Measurements from ENCODE around the gene OOSP4A.

Gene OOSP4A

GRCh38 chr11:59990421-59990820 lies 26.6 kb downstream of the OOSP4A start (continued):
- no peak for TF ChIP-seq ZNF280D (tag by site-specific recombination; IDR thresholded peaks at IDR 0.05)
- no peak for TF ChIP-seq ZNF596 (tag by site-specific recombination; IDR thresholded peaks at IDR 0.05)
- no peak for TF ChIP-seq ZNF449 (tag by site-specific recombination; IDR thresholded peaks at IDR 0.05)
- TF ChIP-seq ZNF155 (tag by site-specific recombination; IDR thresholded peaks at IDR 0.05) = no peak
- TF ChIP-seq IKZF3 (tag by site-specific recombination; IDR thresholded peaks at IDR 0.05) = no peak
- TF ChIP-seq OVOL3 (tag by site-specific recombination; IDR thresholded peaks at IDR 0.05) = no peak
- no peak for TF ChIP-seq ZXDB (tag by site-specific recombination; IDR thresholded peaks at IDR 0.05)

- H3K27ac ChIP-seq (ENCODE audit: extremely low read depth, low read depth, low read length) = no peak overlapping the region
- ChIA-PET CTCF (no interaction called here), POLR2A (no interaction called here)
- no peaks in the 10 kb centered on the region for H3K9me3 ChIP-seq (ENCODE audit: control insufficient read depth, insufficient read depth, low read depth, low read length)
- no peaks in the 10 kb centered on the region for H3K4me1 ChIP-seq (ENCODE audit: control insufficient read depth, insufficient read depth, low read length)
- no peak overlapping the region for H3K4me3 ChIP-seq (ENCODE audit: low read depth, low read length)
- TF ChIP-seq ZBTB21 (tag by site-specific recombination; IDR thresholded peaks at IDR 0.05) = no peak
- TF ChIP-seq ZNF830 (tag by site-specific recombination; IDR thresholded peaks at IDR 0.05; ENCODE audit: low read depth) = no peak
- no peak for TF ChIP-seq TCF7L2 (IDR thresholded peaks at IDR 0.05; ENCODE audit: borderline replicate concordance, low read depth, low read length)
- TF ChIP-seq ZNF140 (tag by site-specific recombination; IDR thresholded peaks at IDR 0.05) = no peak
- no peak for TF ChIP-seq ZSCAN4 (tag by site-specific recombination; IDR thresholded peaks at IDR 0.05)
- TF ChIP-seq ZNF132 (tag by site-specific recombination; IDR thresholded peaks at IDR 0.05; ENCODE audit: borderline replicate concordance) = no peak
- no peak for TF ChIP-seq MEIS1 (CRISPR knock-in tag; IDR thresholded peaks at IDR 0.05; ENCODE audit: borderline replicate concordance)
- no peak for TF ChIP-seq ZBTB49 (tag by site-specific recombination; IDR thresholded peaks at IDR 0.05; ENCODE audit: low read depth)
- no peaks in the 10 kb centered on the region for H3K36me3 ChIP-seq (ENCODE audit: control insufficient read depth in 2 of 2, insufficient read depth in 1 of 2, low read length in 2 of 2)
Measured at GRCh38 chr11:59992425-59992824, 28.6 kb downstream of the OOSP4A start.

- ChIA-PET POLR2A (no interaction called here), CTCF (no interaction called here)
- Histone ChIP-seq H3K4me3 (ENCODE audit: low read depth, low read length) (no peak overlapping the region), H3K9me3 (ENCODE audit: control insufficient read depth, insufficient read depth, low read depth, low read length) (no peaks in the 10 kb centered on the region), H3K4me1 (ENCODE audit: control insufficient read depth, insufficient read depth, low read length) (no peaks in the 10 kb centered on the region), H3K36me3 (ENCODE audit: control insufficient read depth in 2 of 2, insufficient read depth in 1 of 2, low read length in 2 of 2) (no peaks in the 10 kb centered on the region), H3K27ac (ENCODE audit: extremely low read depth, low read depth, low read length) (no peak overlapping the region)
- TF ChIP-seq TCF7L2 (IDR thresholded peaks at IDR 0.05; ENCODE audit: borderline replicate concordance, low read depth, low read length) (no peak), MZF1 (tag by site-specific recombination; IDR thresholded peaks at IDR 0.05; ENCODE audit: borderline replicate concordance) (no peak), ZNF248 (tag by site-specific recombination; IDR thresholded peaks at IDR 0.05) (no peak), PATZ1 (tag by site-specific recombination; IDR thresholded peaks at IDR 0.05) (no peak), ZNF843 (tag by site-specific recombination; IDR thresholded peaks at IDR 0.05) (no peak), ZNF580 (tag by site-specific recombination; IDR thresholded peaks at IDR 0.05) (no peak), ZNF639 (tag by site-specific recombination; IDR thresholded peaks at IDR 0.05) (no peak)
Measured at GRCh38 chr11:59997800-59998199, 34.0 kb downstream of the OOSP4A start.

All from HEK293 (cell line).